ENCODE results near the gene PTH1R. TPM values are rescaled to one million over a fixed set of nuclear protein-coding genes. Genes with fewer than 3 reads are reported as not detected.
A peak's percentile ranks its signal among the peaks of the same experiment; 100 is the strongest.

Gene PTH1R
- total RNA-seq, 5 donors from 2014 or later (not counting 1 experiment from before 2014, with no cell fraction given), result 0.32 TPM; not detected in 4

- H3K27ac Mint-ChIP-seq, result no peak overlapping the region
- H3K27me3 Mint-ChIP-seq, result peaks cover 4 to 11% of the 10 kb centered on the region in 2 donors
- no peaks in the 10 kb centered on the region for H3K9me3 Mint-ChIP-seq
- ATAC-seq (replicated peaks in 1 of 4), result no peak
- H3K4me3 Mint-ChIP-seq, result no peak overlapping the region
- no peaks in the 10 kb centered on the region for H3K4me1 Mint-ChIP-seq
- Histone ChIP-seq H3K4me1 (ENCODE audit: control insufficient read depth in 1 of 2, extremely low read depth in 1 of 2, insufficient read depth in 2 of 2, low read length in 2 of 2) (no peaks in the 10 kb centered on the region), H3K9me3 (no peaks in the 10 kb centered on the region), H3K27me3 (replicated peaks in 1 of 2; ENCODE audit: control insufficient read depth in 2 of 2, extremely low read depth in 1 of 2, insufficient read depth in 2 of 2, low read length in 1 of 2) (peaks cover 0 to 24% of the 10 kb centered on the region in 2 experiments), H3K4me3 (ENCODE audit: control insufficient read depth in 1 of 2, extremely low read depth in 1 of 2, low read length in 1 of 2) (no peak overlapping the region), H3K36me3 (ENCODE audit: control insufficient read depth in 2 of 2, extremely low read depth in 1 of 2, insufficient read depth in 1 of 2, low read length in 1 of 2) (no peaks in the 10 kb centered on the region), H3K27ac (ENCODE audit: low read length) (no peak overlapping the region)
- CTCF ChIA-PET, result no interaction called here
- 92% methylated on average over 6 of the region's 12 CpGs for WGBS (ENCODE audit: insufficient coverage)
- POLR2A ChIA-PET, result no interaction called here
- peak in 1 of 35 experiments; percentile 1 for DNase-seq
- no peaks in the 10 kb centered on the region for H3K36me3 Mint-ChIP-seq
These were observed 15.7 kb upstream of the PTH1R start for GRCh38 chr3:46861605-46862368.

- POLR2A ChIA-PET, result no interaction called here
- H3K27me3 Mint-ChIP-seq, result peaks cover 4 to 6% of the 10 kb centered on the region in 2 donors
These were observed 15.0 kb upstream of the PTH1R start for GRCh38 chr3:46862369-46863025.

GRCh38 chr3:46863261-46863782, 14.2 kb upstream of the PTH1R start, which contains the start of gene MYL3:
Gene MYL3, minus strand, starts transcription at chr3:46863444. Its CDS starts 54 bp downstream, at chr3:46863390.
- POLR2A ChIA-PET, result no interaction called here

More at GRCh38 chr3:46862369-46863025, 15.0 kb upstream of the PTH1R start:
- Histone ChIP-seq H3K36me3 (ENCODE audit: control insufficient read depth in 2 of 2, extremely low read depth in 1 of 2, insufficient read depth in 1 of 2, low read length in 1 of 2) (no peaks in the 10 kb centered on the region), H3K27me3 (replicated peaks in 1 of 2; ENCODE audit: control insufficient read depth in 2 of 2, extremely low read depth in 1 of 2, insufficient read depth in 2 of 2, low read length in 1 of 2) (peaks cover 0 to 18% of the 10 kb centered on the region in 2 experiments), H3K27ac (ENCODE audit: low read length) (no peak overlapping the region), H3K4me3 (ENCODE audit: control insufficient read depth in 1 of 2, extremely low read depth in 1 of 2, low read length in 1 of 2) (no peak overlapping the region), H3K4me1 (ENCODE audit: control insufficient read depth in 1 of 2, extremely low read depth in 1 of 2, insufficient read depth in 2 of 2, low read length in 2 of 2) (no peaks in the 10 kb centered on the region), H3K9me3 (no peaks in the 10 kb centered on the region)
- Mint-ChIP-seq H3K4me1 (no peaks in the 10 kb centered on the region), H3K36me3 (no peaks in the 10 kb centered on the region), H3K9me3 (no peaks in the 10 kb centered on the region), H3K4me3 (no peak overlapping the region), H3K27ac (no peak overlapping the region)
- WGBS (ENCODE audit: insufficient coverage), result 70% methylated on average over 5 of the region's 7 CpGs
- ATAC-seq (replicated peaks in 1 of 4), result no peak
- CTCF ChIA-PET, result no interaction called here
- peak in 1 of 35 experiments; percentile 0 for DNase-seq

GRCh38 chr3:46864061-46864881, 13.2 kb upstream of the PTH1R start:
- DNase-seq (no peak), ATAC-seq (replicated peaks in 1 of 4) (no peak)
- Histone ChIP-seq H3K4me1 (ENCODE audit: control insufficient read depth in 1 of 2, extremely low read depth in 1 of 2, insufficient read depth in 2 of 2, low read length in 2 of 2) (no peaks in the 10 kb centered on the region), H3K27me3 (replicated peaks in 1 of 2; ENCODE audit: control insufficient read depth in 2 of 2, extremely low read depth in 1 of 2, insufficient read depth in 2 of 2, low read length in 1 of 2) (peaks cover 0 to 21% of the 10 kb centered on the region in 2 experiments), H3K4me3 (ENCODE audit: control insufficient read depth in 1 of 2, extremely low read depth in 1 of 2, low read length in 1 of 2) (no peak overlapping the region), H3K36me3 (ENCODE audit: control insufficient read depth in 2 of 2, extremely low read depth in 1 of 2, insufficient read depth in 1 of 2, low read length in 1 of 2) (no peaks in the 10 kb centered on the region), H3K9me3 (no peaks in the 10 kb centered on the region), H3K27ac (ENCODE audit: low read length) (no peak overlapping the region)
- H3K27me3 Mint-ChIP-seq, result peaks cover 0 to 3% of the 10 kb centered on the region in 2 donors
- ChIA-PET CTCF (no interaction called here), POLR2A (no interaction called here)
- H3K4me1 Mint-ChIP-seq, result no peaks in the 10 kb centered on the region
- no peak overlapping the region for H3K27ac Mint-ChIP-seq
- no peaks in the 10 kb centered on the region for H3K36me3 Mint-ChIP-seq
- no peak overlapping the region for H3K4me3 Mint-ChIP-seq
- H3K9me3 Mint-ChIP-seq, result no peaks in the 10 kb centered on the region
- WGBS (ENCODE audit: insufficient coverage), result 80% methylated on average over 9 of the region's 10 CpGs

More at GRCh38 chr3:46863261-46863782, 14.2 kb upstream of the PTH1R start, which contains the start of gene MYL3:
- Mint-ChIP-seq H3K27me3 (peaks cover 0 to 3% of the 10 kb centered on the region in 2 donors), H3K9me3 (no peaks in the 10 kb centered on the region), H3K27ac (no peak within 1 kb of the TSS), H3K4me3 (no peak within 1 kb of the TSS), H3K36me3 (no peaks in the 10 kb centered on the region), H3K4me1 (no peaks in the 10 kb centered on the region)
- WGBS (ENCODE audit: insufficient coverage), result 91% methylated on average over 4 of the region's 7 CpGs
- Histone ChIP-seq H3K27me3 (replicated peaks in 1 of 2; ENCODE audit: control insufficient read depth in 2 of 2, extremely low read depth in 1 of 2, insufficient read depth in 2 of 2, low read length in 1 of 2) (peaks cover 0 to 17% of the 10 kb centered on the region in 2 experiments), H3K9me3 (no peaks in the 10 kb centered on the region), H3K36me3 (ENCODE audit: control insufficient read depth in 2 of 2, extremely low read depth in 1 of 2, insufficient read depth in 1 of 2, low read length in 1 of 2) (no peaks in the 10 kb centered on the region), H3K27ac (ENCODE audit: low read length) (no peak within 1 kb of the TSS), H3K4me3 (ENCODE audit: control insufficient read depth in 1 of 2, extremely low read depth in 1 of 2, low read length in 1 of 2) (no peak within 1 kb of the TSS), H3K4me1 (ENCODE audit: control insufficient read depth in 1 of 2, extremely low read depth in 1 of 2, insufficient read depth in 2 of 2, low read length in 2 of 2) (no peaks in the 10 kb centered on the region)
- CTCF ChIA-PET, result no interaction called here
- DNase-seq (peak in 1 of 35 experiments; percentile 0), ATAC-seq (replicated peaks in 1 of 4) (no peak)

- ChIA-PET POLR2A (no interaction called here), CTCF (interaction anchor here in 1 of 2 donors (0.5 to 0.6 kb wide), 2 partner anchors 512 to 1592 kb away, joined by 3 to 5 read pairs; no protein-coding TSS in a partner anchor)
- H3K27me3 ChIP-seq (replicated peaks in 1 of 2; ENCODE audit: control insufficient read depth in 2 of 2, extremely low read depth in 1 of 2, insufficient read depth in 2 of 2, low read length in 1 of 2), result peaks cover 0 to 19% of the 10 kb centered on the region in 2 experiments
- H3K27me3 Mint-ChIP-seq, result peaks cover 0 to 8% of the 10 kb centered on the region in 2 donors
- no peaks in the 10 kb centered on the region for H3K36me3 Mint-ChIP-seq
- H3K9me3 ChIP-seq, result no peaks in the 10 kb centered on the region
- no peak overlapping the region for H3K4me3 ChIP-seq (ENCODE audit: control insufficient read depth in 1 of 2, extremely low read depth in 1 of 2, low read length in 1 of 2)
- H3K27ac Mint-ChIP-seq, result no peak overlapping the region
- H3K4me1 ChIP-seq (ENCODE audit: control insufficient read depth in 1 of 2, extremely low read depth in 1 of 2, insufficient read depth in 2 of 2, low read length in 2 of 2), result no peaks in the 10 kb centered on the region
- no peak overlapping the region for H3K4me3 Mint-ChIP-seq
- 70% methylated on average over 5 of the region's 12 CpGs for WGBS (ENCODE audit: insufficient coverage)
- ATAC-seq (replicated peaks in 1 of 4), result no peak
- no peaks in the 10 kb centered on the region for H3K4me1 Mint-ChIP-seq
- DNase-seq, result no peak
- H3K27ac ChIP-seq (ENCODE audit: low read length), result no peak overlapping the region
- H3K36me3 ChIP-seq (ENCODE audit: control insufficient read depth in 2 of 2, extremely low read depth in 1 of 2, insufficient read depth in 1 of 2, low read length in 1 of 2), result no peaks in the 10 kb centered on the region
- H3K9me3 Mint-ChIP-seq, result no peaks in the 10 kb centered on the region
These were observed 12.5 kb upstream of the PTH1R start for GRCh38 chr3:46865031-46865507.

- Mint-ChIP-seq H3K4me3 (no peak overlapping the region), H3K9me3 (no peaks in the 10 kb centered on the region), H3K36me3 (no peaks in the 10 kb centered on the region), H3K4me1 (no peaks in the 10 kb centered on the region), H3K27ac (no peak overlapping the region), H3K27me3 (peaks cover 0 to 8% of the 10 kb centered on the region in 2 donors)
- ATAC-seq (replicated peaks in 1 of 4) (no peak), DNase-seq (no peak)
- POLR2A ChIA-PET, result no interaction called here
- Histone ChIP-seq H3K4me3 (ENCODE audit: control insufficient read depth in 1 of 2, extremely low read depth in 1 of 2, low read length in 1 of 2) (no peak overlapping the region), H3K9me3 (no peaks in the 10 kb centered on the region), H3K4me1 (ENCODE audit: control insufficient read depth in 1 of 2, extremely low read depth in 1 of 2, insufficient read depth in 2 of 2, low read length in 2 of 2) (no peaks in the 10 kb centered on the region), H3K27me3 (replicated peaks in 1 of 2; ENCODE audit: control insufficient read depth in 2 of 2, extremely low read depth in 1 of 2, insufficient read depth in 2 of 2, low read length in 1 of 2) (peaks cover 0 to 22% of the 10 kb centered on the region in 2 experiments), H3K27ac (ENCODE audit: low read length) (no peak overlapping the region), H3K36me3 (ENCODE audit: control insufficient read depth in 2 of 2, extremely low read depth in 1 of 2, insufficient read depth in 1 of 2, low read length in 1 of 2) (no peaks in the 10 kb centered on the region)
- WGBS (ENCODE audit: insufficient coverage), result 69% methylated on average over 2 of the region's 2 CpGs
- CTCF ChIA-PET, result interaction anchor here in 1 of 2 donors (0.5 to 0.6 kb wide), 2 partner anchors 512 to 1591 kb away, joined by 3 to 5 read pairs; no protein-coding TSS in a partner anchor
These were observed 12.0 kb upstream of the PTH1R start for GRCh38 chr3:46865546-46865945.
